DOHH2 (cell line): ENCODE data around the gene SLC6A17.

Experiments
- EZH2phosphoT487 ChIP-seq: fragments of 200-600 bp; sonication (generic); IDR thresholded peaks from 2 replicates; pipeline ENCODE4 v1.6.1; 2017; ENCODE audit warnings: borderline replicate concordance, mild to moderate bottlenecking, antibody characterized with exemption, low read length, moderate library complexity, mixed read lengths
- TF ChIP-seq, protein P1 (sequence below): fragments of 200-600 bp; sonication (generic); IDR thresholded peaks from one replicate; pipeline ENCODE4 v1.5.1; 2014; ENCODE audit warnings: antibody characterized with exemption, mild to moderate bottlenecking, low read depth, low read length; ENCODE audit not compliant: poor library complexity, severe bottlenecking

DNA sequence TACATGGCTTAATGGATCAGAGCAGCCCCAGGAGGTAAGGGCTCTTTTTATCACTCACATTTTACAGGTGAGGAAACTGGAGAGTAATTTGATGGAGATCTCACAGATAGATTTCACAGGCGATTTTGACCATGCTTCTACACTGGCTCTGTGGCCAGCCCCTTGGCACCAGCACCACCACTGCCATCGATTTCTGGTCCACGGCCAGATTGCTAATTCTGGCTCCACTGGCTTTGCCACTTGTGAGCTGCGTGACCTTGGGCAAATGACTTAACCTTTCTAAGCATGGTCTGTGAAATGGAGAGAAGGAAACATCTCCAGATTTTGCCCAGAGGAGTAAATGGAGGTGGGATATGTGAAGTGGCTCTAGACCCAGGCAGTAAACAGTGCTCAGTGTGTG is 92.4 kb downstream of the SLC6A17 start:
- TF ChIP-seq, protein P1, sequence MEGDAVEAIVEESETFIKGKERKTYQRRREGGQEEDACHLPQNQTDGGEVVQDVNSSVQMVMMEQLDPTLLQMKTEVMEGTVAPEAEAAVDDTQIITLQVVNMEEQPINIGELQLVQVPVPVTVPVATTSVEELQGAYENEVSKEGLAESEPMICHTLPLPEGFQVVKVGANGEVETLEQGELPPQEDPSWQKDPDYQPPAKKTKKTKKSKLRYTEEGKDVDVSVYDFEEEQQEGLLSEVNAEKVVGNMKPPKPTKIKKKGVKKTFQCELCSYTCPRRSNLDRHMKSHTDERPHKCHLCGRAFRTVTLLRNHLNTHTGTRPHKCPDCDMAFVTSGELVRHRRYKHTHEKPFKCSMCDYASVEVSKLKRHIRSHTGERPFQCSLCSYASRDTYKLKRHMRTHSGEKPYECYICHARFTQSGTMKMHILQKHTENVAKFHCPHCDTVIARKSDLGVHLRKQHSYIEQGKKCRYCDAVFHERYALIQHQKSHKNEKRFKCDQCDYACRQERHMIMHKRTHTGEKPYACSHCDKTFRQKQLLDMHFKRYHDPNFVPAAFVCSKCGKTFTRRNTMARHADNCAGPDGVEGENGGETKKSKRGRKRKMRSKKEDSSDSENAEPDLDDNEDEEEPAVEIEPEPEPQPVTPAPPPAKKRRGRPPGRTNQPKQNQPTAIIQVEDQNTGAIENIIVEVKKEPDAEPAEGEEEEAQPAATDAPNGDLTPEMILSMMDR = no peak
- TF ChIP-seq EZH2phosphoT487 = no peak
